ENCODE measurements around the gene CDC42BPG. TPM values are rescaled to one million over a fixed set of nuclear protein-coding genes. Genes with fewer than 3 reads are reported as not detected.
A peak's percentile ranks its signal among the peaks of the same experiment; 100 is the strongest.

The CDC42BPG gene
- total and polyA plus RNA-seq, 9 of the 15 experiments (the other 6 are each of a cell fraction or from before 2014, with no cell fraction given), result 0.04 to 8.8 (median 2.1) TPM

DNA sequence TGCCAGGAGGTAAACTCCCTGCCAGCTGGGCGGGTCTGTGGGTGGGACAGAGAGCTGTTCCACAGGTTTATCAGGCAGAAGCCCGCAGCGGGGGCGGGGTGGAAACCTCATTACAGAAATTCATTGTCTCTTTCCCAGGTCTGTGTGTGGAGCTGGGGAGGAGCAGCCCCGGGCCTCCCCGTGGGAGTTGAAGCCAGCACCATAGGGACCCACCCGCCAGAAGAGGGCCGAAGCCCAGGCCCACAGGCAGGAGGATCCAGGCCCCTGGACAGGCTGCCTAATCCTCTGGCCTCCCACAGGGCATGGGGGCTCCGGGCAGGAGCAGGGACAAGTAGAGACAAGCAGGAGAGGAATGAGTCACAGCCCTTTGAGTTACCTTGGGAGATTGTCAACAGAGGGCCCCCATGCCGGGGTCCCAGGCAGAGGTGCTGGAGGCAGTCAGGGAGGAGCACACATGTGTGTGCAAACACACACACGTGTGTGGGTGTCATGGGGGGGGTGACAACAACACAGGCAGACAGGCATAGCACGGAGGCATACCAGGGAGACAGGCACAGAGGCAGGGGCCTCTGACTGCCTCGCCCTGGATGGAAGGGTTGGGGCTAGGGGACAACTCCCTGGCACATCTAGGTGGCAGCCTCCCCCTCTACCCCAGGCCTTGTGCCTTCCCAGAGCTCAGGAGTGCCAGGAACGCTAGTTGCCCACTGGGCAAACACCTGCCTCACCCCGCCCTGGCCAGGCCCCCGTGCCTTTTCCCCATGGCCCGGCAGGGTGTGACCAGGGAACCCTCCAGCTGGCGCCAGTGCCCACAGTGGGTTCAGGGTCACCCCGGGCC is 1.4 kb downstream of the CDC42BPG start:
- ATAC-seq (peak; percentile 2; the same call in 2 of the 3 replicates), FAIRE-seq (peak; percentile 71), DNase-seq (ENCODE audit: extremely low read depth in 1 of 4, low spot score in 3 of 4) (peak; percentile 58 to 73 (median 66))
- ChIA-PET POLR2A (interaction anchor here (1.3 kb wide), 1 partner anchor 35 kb away, joined by 5 read pairs; the partner anchor contains the start of gene EHD1), CTCF (ENCODE audit: low intra/inter-chr PET ratio) (interaction anchor here (0.6 kb wide), 1 partner anchor 33 kb away, joined by 3 read pairs; the partner anchor contains the start of gene MEN1)
- Histone ChIP-seq H3K9me1 (ENCODE audit: control insufficient read depth, insufficient read depth, low read length) (no peaks in the 10 kb centered on the region), H3K36me3 (ENCODE audit: control insufficient read depth, insufficient read depth, low read length) (peaks cover 21% of the 10 kb centered on the region; the same call in 2 of the 3 replicates), H3K27ac (ENCODE audit: extremely low read depth, low read depth, low read length) (peak overlapping the region; percentile 61), H4K20me1 (replicated peaks; ENCODE audit: control insufficient read depth, insufficient read depth, low read length) (no peaks in the 10 kb centered on the region), H3K9ac (ENCODE audit: insufficient read depth in 1 of 2, low read depth in 2 of 2, low read length in 2 of 2) (peak overlapping the region; percentile 69 to 92; a peak in 3 of 4 replicates), H2AFZ (ENCODE audit: low read depth, low read length) (peak overlapping the region; percentile 11; the same call in 1 of the 2 replicates), H3K4me3 (peak overlapping the region; percentile 56), H3K27me3 (ENCODE audit: control insufficient read depth in 2 of 2, insufficient read depth in 2 of 2, low read length in 2 of 2) (no peaks in the 10 kb centered on the region; a peak in 1 of 5 replicates), H3K9me3 (replicated peaks; ENCODE audit: control insufficient read depth, insufficient read depth, low read depth, low read length) (no peaks in the 10 kb centered on the region), H3K4me2 (ENCODE audit: insufficient read depth, low read length) (peak overlapping the region; percentile 99), H3K79me2 (ENCODE audit: control insufficient read depth, insufficient read depth, low read length) (peaks cover 23% of the 10 kb centered on the region; the same call in 2 of the 3 replicates), H3K4me1 (replicated peaks in 1 of 2; ENCODE audit: control insufficient read depth in 2 of 2, insufficient read depth in 2 of 2, low read length in 2 of 2) (peaks cover 29 to 64% of the 10 kb centered on the region in 2 experiments)
- BruUV-seq (replicated peaks), result no TSS peak
- intact Hi-C loops (cut with micrococcal nuclease), result loop anchor here (5.0 to 10.0 kb wide), 2 partner anchors 41 to 412 kb away; partner anchors contain the start of gene MAP4K2
- in situ Hi-C loops (cut with MboI), result no loop called here
- 25% methylated on average over 15 of the region's 19 CpGs for WGBS (ENCODE audit: insufficient coverage, low coverage, missing lambda C conversion rate)
- TF ChIP-seq TAF15 (IDR thresholded peaks at IDR 0.05; ENCODE audit: low read depth, low read length) (no peak), SMARCC2 (IDR thresholded peaks at IDR 0.05; ENCODE audit: low read depth) (peak; percentile 40; the same call in 1 of the 2 replicates), POLR2AphosphoS5 (IDR thresholded peaks at IDR 0.05; ENCODE audit: control insufficient read depth, insufficient read depth, low read depth, low read length) (0 out of 2 replicates have a peak, but pooled peaks have one; percentile 17), NR3C1 (CRISPR knock-in tag; IDR thresholded peaks at IDR 0.05) (no peak), ZNF764 (CRISPR knock-in tag; IDR thresholded peaks at IDR 0.05; ENCODE audit: low read depth) (no peak), NR2F6 (CRISPR knock-in tag; IDR thresholded peaks at IDR 0.05) (no peak), JUND (IDR thresholded peaks at IDR 0.05; ENCODE audit: borderline replicate concordance, low read depth, low read length) (peak; percentile 74), JUND (tag; IDR thresholded peaks at IDR 0.05; ENCODE audit: borderline replicate concordance, low read depth, low read length) (peak; percentile 30; the same call in 1 of the 3 replicates), ZBTB17 (CRISPR knock-in tag; IDR thresholded peaks at IDR 0.05) (0 out of 2 replicates have a peak, but pooled peaks have one; percentile 31), ZNF263 (CRISPR knock-in tag; IDR thresholded peaks at IDR 0.05; ENCODE audit: borderline replicate concordance) (peak; percentile 49; the same call in 1 of the 2 replicates), SAP30 (IDR thresholded peaks at IDR 0.05; ENCODE audit: borderline replicate concordance, insufficient read depth, low read depth, low read length, poor library complexity, severe bottlenecking) (peak; percentile 42)
- TF ChIP-seq, protein P1, sequence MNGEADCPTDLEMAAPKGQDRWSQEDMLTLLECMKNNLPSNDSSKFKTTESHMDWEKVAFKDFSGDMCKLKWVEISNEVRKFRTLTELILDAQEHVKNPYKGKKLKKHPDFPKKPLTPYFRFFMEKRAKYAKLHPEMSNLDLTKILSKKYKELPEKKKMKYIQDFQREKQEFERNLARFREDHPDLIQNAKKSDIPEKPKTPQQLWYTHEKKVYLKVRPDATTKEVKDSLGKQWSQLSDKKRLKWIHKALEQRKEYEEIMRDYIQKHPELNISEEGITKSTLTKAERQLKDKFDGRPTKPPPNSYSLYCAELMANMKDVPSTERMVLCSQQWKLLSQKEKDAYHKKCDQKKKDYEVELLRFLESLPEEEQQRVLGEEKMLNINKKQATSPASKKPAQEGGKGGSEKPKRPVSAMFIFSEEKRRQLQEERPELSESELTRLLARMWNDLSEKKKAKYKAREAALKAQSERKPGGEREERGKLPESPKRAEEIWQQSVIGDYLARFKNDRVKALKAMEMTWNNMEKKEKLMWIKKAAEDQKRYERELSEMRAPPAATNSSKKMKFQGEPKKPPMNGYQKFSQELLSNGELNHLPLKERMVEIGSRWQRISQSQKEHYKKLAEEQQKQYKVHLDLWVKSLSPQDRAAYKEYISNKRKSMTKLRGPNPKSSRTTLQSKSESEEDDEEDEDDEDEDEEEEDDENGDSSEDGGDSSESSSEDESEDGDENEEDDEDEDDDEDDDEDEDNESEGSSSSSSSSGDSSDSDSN (IDR thresholded peaks at IDR 0.05; ENCODE audit: borderline replicate concordance in 1 of 2, low read depth in 2 of 2, low read length in 2 of 2), result peak in 1 of 2 experiments; percentile 70; a peak in 1 of 4 replicates
- TF ChIP-seq, protein P2, sequence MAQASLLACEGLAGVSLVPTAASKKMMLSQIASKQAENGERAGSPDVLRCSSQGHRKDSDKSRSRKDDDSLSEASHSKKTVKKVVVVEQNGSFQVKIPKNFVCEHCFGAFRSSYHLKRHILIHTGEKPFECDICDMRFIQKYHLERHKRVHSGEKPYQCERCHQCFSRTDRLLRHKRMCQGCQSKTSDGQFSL (CRISPR knock-in tag; IDR thresholded peaks at IDR 0.05), result peak; percentile 84
- TF ChIP-seq, protein P2 (tag; IDR thresholded peaks at IDR 0.05), result 0 out of 4 replicates have a peak, but pooled peaks of 1 of the 2 experiments have one; percentile 39

Measured in K562 (cell line).